HL-60 (cell line): ENCODE measurements around the gene SPAG9.

Source experiments
- DNase-seq, 2 experiments: peaks; one replicate each; pipeline ENCODE4 v3.0.0-alpha.2; 2010 to 2020; ENCODE audit warnings: low read depth in 1 of 2, low spot score in 1 of 2
- H3K27ac ChIP-seq: fragments of 250-450 bp; sonication (Bioruptor Pico); replicated peaks from 2 replicates; pipeline ENCODE4 v1.5.1; 2020; ENCODE audit warnings: mild to moderate bottlenecking, moderate library complexity
- H3K27me3 ChIP-seq: fragments of 250-450 bp; sonication (Bioruptor Pico); 2 replicates; pipeline ENCODE4 v1.5.1; 2021; ENCODE audit warnings: mild to moderate bottlenecking, moderate library complexity; ENCODE audit not compliant: insufficient read depth, poor library complexity, severe bottlenecking
- H3K4me3 ChIP-seq: replicated peaks from 2 replicates; pipeline ENCODE4 v1.5.1; 2011; ENCODE audit warnings: mild to moderate bottlenecking, control low read depth, low read length; ENCODE audit not compliant: insufficient read depth
- CTCF ChIP-seq: IDR thresholded peaks from one replicate; pipeline ENCODE4 v1.5.1; 2011; ENCODE audit warnings: low read length, control low read depth, inconsistent platforms; ENCODE audit not compliant: insufficient read depth
- GABPA ChIP-seq: IDR thresholded peaks from 2 replicates; pipeline ENCODE4 v1.6.1; 2012; ENCODE audit warnings: low read depth
- POLR2AphosphoS5 ChIP-seq: IDR thresholded peaks from 2 replicates; pipeline ENCODE4 v1.6.1; 2012; ENCODE audit warnings: low read depth
- SPI1 ChIP-seq: IDR thresholded peaks from 2 replicates; pipeline ENCODE4 v1.6.1; 2012; ENCODE audit warnings: low read depth, mild to moderate bottlenecking, borderline replicate concordance
- TF ChIP-seq, protein P1 (sequence below): IDR thresholded peaks from 2 replicates; pipeline ENCODE4 v1.6.1; 2012; ENCODE audit warnings: low read depth; ENCODE audit not compliant: insufficient replicate concordance

SPAG9 gene

GRCh38 chr17:51035431-51035830 is 85.2 kb downstream of the SPAG9 start:
- peak overlapping the region; percentile 52 for H3K27ac ChIP-seq
- DNase-seq = peak in 1 of 2 experiments; percentile 39
- TF ChIP-seq GABPA (no peak), SPI1 (no peak), CTCF (no peak), POLR2AphosphoS5 (no peak)
- TF ChIP-seq, protein P1, sequence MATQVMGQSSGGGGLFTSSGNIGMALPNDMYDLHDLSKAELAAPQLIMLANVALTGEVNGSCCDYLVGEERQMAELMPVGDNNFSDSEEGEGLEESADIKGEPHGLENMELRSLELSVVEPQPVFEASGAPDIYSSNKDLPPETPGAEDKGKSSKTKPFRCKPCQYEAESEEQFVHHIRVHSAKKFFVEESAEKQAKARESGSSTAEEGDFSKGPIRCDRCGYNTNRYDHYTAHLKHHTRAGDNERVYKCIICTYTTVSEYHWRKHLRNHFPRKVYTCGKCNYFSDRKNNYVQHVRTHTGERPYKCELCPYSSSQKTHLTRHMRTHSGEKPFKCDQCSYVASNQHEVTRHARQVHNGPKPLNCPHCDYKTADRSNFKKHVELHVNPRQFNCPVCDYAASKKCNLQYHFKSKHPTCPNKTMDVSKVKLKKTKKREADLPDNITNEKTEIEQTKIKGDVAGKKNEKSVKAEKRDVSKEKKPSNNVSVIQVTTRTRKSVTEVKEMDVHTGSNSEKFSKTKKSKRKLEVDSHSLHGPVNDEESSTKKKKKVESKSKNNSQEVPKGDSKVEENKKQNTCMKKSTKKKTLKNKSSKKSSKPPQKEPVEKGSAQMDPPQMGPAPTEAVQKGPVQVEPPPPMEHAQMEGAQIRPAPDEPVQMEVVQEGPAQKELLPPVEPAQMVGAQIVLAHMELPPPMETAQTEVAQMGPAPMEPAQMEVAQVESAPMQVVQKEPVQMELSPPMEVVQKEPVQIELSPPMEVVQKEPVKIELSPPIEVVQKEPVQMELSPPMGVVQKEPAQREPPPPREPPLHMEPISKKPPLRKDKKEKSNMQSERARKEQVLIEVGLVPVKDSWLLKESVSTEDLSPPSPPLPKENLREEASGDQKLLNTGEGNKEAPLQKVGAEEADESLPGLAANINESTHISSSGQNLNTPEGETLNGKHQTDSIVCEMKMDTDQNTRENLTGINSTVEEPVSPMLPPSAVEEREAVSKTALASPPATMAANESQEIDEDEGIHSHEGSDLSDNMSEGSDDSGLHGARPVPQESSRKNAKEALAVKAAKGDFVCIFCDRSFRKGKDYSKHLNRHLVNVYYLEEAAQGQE = no peak
- H3K27me3 ChIP-seq = no peaks in the 10 kb centered on the region
- no peak overlapping the region for H3K4me3 ChIP-seq

GRCh38 chr17:51034800-51035199 is 85.9 kb downstream of the SPAG9 start:
- TF ChIP-seq SPI1 (no peak), POLR2AphosphoS5 (no peak), CTCF (no peak), GABPA (no peak)
- TF ChIP-seq, protein P1 = no peak
- no peak overlapping the region for H3K4me3 ChIP-seq
- no peaks in the 10 kb centered on the region for H3K27me3 ChIP-seq
- DNase-seq = no peak
- peak overlapping the region; percentile 52; the same call in 1 of the 2 replicates for H3K27ac ChIP-seq

DNA sequence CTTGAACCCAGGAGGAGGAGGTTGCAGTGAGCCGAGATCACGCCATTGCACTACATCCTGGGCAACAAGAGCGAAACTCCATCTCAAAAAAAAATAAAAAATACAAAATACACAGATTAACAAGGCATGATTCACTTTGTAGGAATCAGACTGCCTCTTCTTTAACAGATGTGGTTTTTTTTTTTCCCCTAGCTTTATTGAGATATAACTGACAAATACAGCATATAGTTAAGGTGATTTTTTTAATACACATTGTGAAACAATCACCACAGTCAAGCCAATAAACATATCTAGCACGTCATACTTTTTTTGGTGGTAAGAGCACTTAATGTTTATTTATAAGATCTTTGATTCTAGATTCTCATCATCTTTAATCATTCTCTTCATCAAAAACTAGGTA is 87.8 kb downstream of the SPAG9 start:
- Histone ChIP-seq H3K4me3 (no peak overlapping the region), H3K27me3 (no peaks in the 10 kb centered on the region), H3K27ac (no peak overlapping the region)
- TF ChIP-seq POLR2AphosphoS5 (no peak), SPI1 (no peak), GABPA (no peak), CTCF (no peak)
- TF ChIP-seq, protein P1 = no peak
- no peak for DNase-seq
